ENCODE measurements around the gene OXLD1. TPM values are rescaled to one million over a fixed set of nuclear protein-coding genes. Genes with fewer than 3 reads are reported as not detected.

The OXLD1 gene
- polyA plus RNA-seq, 1 of the 3 experiments (the other 2 are of a cell fraction) = 103 TPM

GRCh38 chr17:81656118-81656743, 10.2 kb downstream of the OXLD1 start, which contains the start of gene PDE6G:
Gene PDE6G (minus strand): TSS chr17:81656542. CDS start chr17:81653305, 3,237 bp downstream.
- Histone ChIP-seq H3F3A (replicated peaks; ENCODE audit: insufficient read depth) (peaks cover 3% of the 10 kb centered on the region), H3K4me3 (ENCODE audit: low read depth in 2 of 2, low read length in 1 of 2) (no peak within 1 kb of the TSS), H3K9me3 (no peaks in the 10 kb centered on the region), H3K9me2 (no peaks in the 10 kb centered on the region), H3K79me2 (ENCODE audit: insufficient read depth) (no peaks in the 10 kb centered on the region), H3K4me1 (ENCODE audit: control insufficient read depth in 1 of 2, insufficient read depth in 2 of 2, low read depth in 1 of 2, low read length in 1 of 2) (peaks cover 3 to 7% of the 10 kb centered on the region in 2 experiments; a peak in 2 of 4 replicates), H3K4me2 (no peak within 1 kb of the TSS), H3K27ac (ENCODE audit: low read depth in 2 of 2, low read length in 1 of 2) (no peak within 1 kb of the TSS), H2AFZ (ENCODE audit: low read depth) (no peak within 1 kb of the TSS), H3K27me3 (ENCODE audit: insufficient read depth) (no peaks in the 10 kb centered on the region), H3K36me3 (replicated peaks in 1 of 2; ENCODE audit: control insufficient read depth in 1 of 2, insufficient read depth in 2 of 2, low read length in 1 of 2) (no peaks in the 10 kb centered on the region), H4K20me1 (ENCODE audit: insufficient read depth) (no peaks in the 10 kb centered on the region), H3K9ac (no peak within 1 kb of the TSS)
- TF ChIP-seq TAF1 (IDR thresholded peaks at IDR 0.05; ENCODE audit: borderline replicate concordance, low read depth, low read length) = no peak
- TF ChIP-seq GABPA (IDR thresholded peaks at IDR 0.05; ENCODE audit: low read depth) = no peak
- no peak for TF ChIP-seq RFX5 (IDR thresholded peaks at IDR 0.05; ENCODE audit: low read length)
- no peak for TF ChIP-seq SMC3 (IDR thresholded peaks at IDR 0.05; ENCODE audit: low read depth, low read length)
- TF ChIP-seq MXI1 (IDR thresholded peaks at IDR 0.05; ENCODE audit: low read depth, low read length) = no peak
- no peak for TF ChIP-seq FOSL2 (IDR thresholded peaks at IDR 0.05; ENCODE audit: borderline replicate concordance, low read depth)
- no peak for TF ChIP-seq FOXJ3 (CRISPR knock-in tag; IDR thresholded peaks at IDR 0.05)
- TF ChIP-seq JUND (IDR thresholded peaks at IDR 0.05) = no peak
- no peak for DNase-seq
- POLR2A ChIA-PET = interaction anchor here (1.9 kb wide), 1 partner anchor 10 kb away, joined by 7 read pairs; the partner anchor contains the start of genes CCDC137 and OXLD1
- CTCF ChIA-PET = interaction anchor here (0.7 to 1.3 kb wide), 4 partner anchors 9 to 19 kb away, joined by 3 to 4 read pairs (median 4); no protein-coding TSS in a partner anchor
- 83% methylated on average over 15 of the region's 15 CpGs for WGBS (ENCODE audit: low lambda C conversion rate)

DNA sequence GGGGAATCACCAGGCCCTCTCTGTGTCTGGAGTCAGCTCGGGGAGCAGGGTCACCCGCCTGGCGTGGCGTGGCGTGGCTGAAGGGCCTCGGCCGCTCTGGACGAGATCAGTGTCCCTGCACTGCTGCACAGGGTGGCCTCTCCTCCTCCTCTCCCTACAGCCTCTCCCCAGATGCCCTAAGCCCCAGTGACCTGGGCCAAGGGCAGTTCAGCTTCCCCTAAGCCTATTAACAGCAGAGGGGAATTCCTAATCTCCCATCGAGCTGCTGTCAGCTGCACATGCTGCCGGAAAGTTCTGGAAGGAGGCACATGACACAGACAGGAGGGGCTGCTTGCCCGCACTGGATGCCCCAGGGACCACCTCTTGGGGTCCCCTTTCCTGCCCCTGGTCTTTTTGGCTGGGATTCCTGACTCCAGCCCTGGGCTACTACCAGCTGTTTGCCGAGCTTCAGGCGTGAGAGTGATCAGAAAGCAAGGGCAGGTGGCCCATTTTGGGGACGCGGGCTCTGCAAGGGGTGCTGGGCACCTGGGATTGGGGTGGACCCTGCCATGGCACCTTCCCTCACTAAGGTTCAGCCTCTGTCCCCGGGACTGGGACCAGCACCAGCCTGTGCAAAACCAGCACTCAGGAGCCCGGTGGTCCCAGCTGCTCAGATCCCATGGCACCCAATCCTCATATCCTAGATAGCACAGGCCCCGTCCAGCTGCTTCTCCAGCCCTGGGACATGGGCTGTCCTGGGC, 10.9 kb downstream of the OXLD1 start:
- no peaks in the 10 kb centered on the region for H3K36me3 ChIP-seq (replicated peaks in 1 of 2; ENCODE audit: control insufficient read depth in 1 of 2, insufficient read depth in 2 of 2, low read length in 1 of 2)
- peaks cover 3% of the 10 kb centered on the region for H3F3A ChIP-seq (replicated peaks; ENCODE audit: insufficient read depth)
- CTCF ChIA-PET = interaction anchor here (1.0 to 1.3 kb wide), 3 partner anchors 10 to 14 kb away, joined by 3 to 4 read pairs (median 4); no protein-coding TSS in a partner anchor
- POLR2A ChIA-PET = interaction anchor here (1.9 kb wide), 1 partner anchor 10 kb away, joined by 7 read pairs; the partner anchor contains the start of genes CCDC137 and OXLD1
- H4K20me1 ChIP-seq (ENCODE audit: insufficient read depth) = no peaks in the 10 kb centered on the region
- no peaks in the 10 kb centered on the region for H3K9me3 ChIP-seq
- H3K4me3 ChIP-seq (ENCODE audit: low read depth in 2 of 2, low read length in 1 of 2) = no peak overlapping the region
- no peak for DNase-seq
- H3K4me2 ChIP-seq = no peak overlapping the region
- no peak overlapping the region for H3K27ac ChIP-seq (ENCODE audit: low read depth in 2 of 2, low read length in 1 of 2)
- TF ChIP-seq ELF1 (IDR thresholded peaks at IDR 0.05) (no peak), CHD2 (IDR thresholded peaks at IDR 0.05; ENCODE audit: low read length, partially characterized antibody) (no peak), NRF1 (IDR thresholded peaks at IDR 0.05; ENCODE audit: low read depth, low read length) (no peak), MEF2A (IDR thresholded peaks at IDR 0.05; ENCODE audit: borderline replicate concordance, low read depth) (no peak), RFX5 (IDR thresholded peaks at IDR 0.05; ENCODE audit: low read length) (no peak), RCOR1 (IDR thresholded peaks at IDR 0.05; ENCODE audit: low read length) (no peak), TEAD4 (IDR thresholded peaks at IDR 0.05; ENCODE audit: borderline replicate concordance, insufficient read depth) (no peak), RXRA (IDR thresholded peaks at IDR 0.05; ENCODE audit: borderline replicate concordance, low read depth) (no peak), USF1 (IDR thresholded peaks at IDR 0.05; ENCODE audit: borderline replicate concordance, low read depth) (no peak)
- TF ChIP-seq, protein P1, sequence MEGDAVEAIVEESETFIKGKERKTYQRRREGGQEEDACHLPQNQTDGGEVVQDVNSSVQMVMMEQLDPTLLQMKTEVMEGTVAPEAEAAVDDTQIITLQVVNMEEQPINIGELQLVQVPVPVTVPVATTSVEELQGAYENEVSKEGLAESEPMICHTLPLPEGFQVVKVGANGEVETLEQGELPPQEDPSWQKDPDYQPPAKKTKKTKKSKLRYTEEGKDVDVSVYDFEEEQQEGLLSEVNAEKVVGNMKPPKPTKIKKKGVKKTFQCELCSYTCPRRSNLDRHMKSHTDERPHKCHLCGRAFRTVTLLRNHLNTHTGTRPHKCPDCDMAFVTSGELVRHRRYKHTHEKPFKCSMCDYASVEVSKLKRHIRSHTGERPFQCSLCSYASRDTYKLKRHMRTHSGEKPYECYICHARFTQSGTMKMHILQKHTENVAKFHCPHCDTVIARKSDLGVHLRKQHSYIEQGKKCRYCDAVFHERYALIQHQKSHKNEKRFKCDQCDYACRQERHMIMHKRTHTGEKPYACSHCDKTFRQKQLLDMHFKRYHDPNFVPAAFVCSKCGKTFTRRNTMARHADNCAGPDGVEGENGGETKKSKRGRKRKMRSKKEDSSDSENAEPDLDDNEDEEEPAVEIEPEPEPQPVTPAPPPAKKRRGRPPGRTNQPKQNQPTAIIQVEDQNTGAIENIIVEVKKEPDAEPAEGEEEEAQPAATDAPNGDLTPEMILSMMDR (IDR thresholded peaks at IDR 0.05) = no peak
- TF ChIP-seq, protein P2, sequence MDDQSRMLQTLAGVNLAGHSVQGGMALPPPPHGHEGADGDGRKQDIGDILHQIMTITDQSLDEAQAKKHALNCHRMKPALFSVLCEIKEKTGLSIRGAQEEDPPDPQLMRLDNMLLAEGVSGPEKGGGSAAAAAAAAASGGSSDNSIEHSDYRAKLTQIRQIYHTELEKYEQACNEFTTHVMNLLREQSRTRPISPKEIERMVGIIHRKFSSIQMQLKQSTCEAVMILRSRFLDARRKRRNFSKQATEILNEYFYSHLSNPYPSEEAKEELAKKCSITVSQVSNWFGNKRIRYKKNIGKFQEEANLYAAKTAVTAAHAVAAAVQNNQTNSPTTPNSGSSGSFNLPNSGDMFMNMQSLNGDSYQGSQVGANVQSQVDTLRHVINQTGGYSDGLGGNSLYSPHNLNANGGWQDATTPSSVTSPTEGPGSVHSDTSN (IDR thresholded peaks at IDR 0.05) = no peak
- no peaks in the 10 kb centered on the region for H3K27me3 ChIP-seq (ENCODE audit: insufficient read depth)
- H3K9ac ChIP-seq = no peak overlapping the region
- H3K9me2 ChIP-seq = no peaks in the 10 kb centered on the region
- no peak overlapping the region for H2AFZ ChIP-seq (ENCODE audit: low read depth)
- H3K4me1 ChIP-seq (ENCODE audit: control insufficient read depth in 1 of 2, insufficient read depth in 2 of 2, low read depth in 1 of 2, low read length in 1 of 2) = peaks cover 6 to 7% of the 10 kb centered on the region in 2 experiments; a peak in 2 of 4 replicates
- WGBS (ENCODE audit: low lambda C conversion rate) = 79% methylated on average over 14 of the region's 18 CpGs
- H3K79me2 ChIP-seq (ENCODE audit: insufficient read depth) = no peaks in the 10 kb centered on the region
